ENCODE results near the gene PPP1R3F. TPM values are rescaled to one million over a fixed set of nuclear protein-coding genes. Genes with fewer than 3 reads are reported as not detected.

Gene PPP1R3F
- total and polyA plus RNA-seq, 9 of the 15 experiments (the other 6 are each of a cell fraction or from before 2014, with no cell fraction given): 0.03 to 0.91 (median 0.43) TPM; not detected in 1

DNA sequence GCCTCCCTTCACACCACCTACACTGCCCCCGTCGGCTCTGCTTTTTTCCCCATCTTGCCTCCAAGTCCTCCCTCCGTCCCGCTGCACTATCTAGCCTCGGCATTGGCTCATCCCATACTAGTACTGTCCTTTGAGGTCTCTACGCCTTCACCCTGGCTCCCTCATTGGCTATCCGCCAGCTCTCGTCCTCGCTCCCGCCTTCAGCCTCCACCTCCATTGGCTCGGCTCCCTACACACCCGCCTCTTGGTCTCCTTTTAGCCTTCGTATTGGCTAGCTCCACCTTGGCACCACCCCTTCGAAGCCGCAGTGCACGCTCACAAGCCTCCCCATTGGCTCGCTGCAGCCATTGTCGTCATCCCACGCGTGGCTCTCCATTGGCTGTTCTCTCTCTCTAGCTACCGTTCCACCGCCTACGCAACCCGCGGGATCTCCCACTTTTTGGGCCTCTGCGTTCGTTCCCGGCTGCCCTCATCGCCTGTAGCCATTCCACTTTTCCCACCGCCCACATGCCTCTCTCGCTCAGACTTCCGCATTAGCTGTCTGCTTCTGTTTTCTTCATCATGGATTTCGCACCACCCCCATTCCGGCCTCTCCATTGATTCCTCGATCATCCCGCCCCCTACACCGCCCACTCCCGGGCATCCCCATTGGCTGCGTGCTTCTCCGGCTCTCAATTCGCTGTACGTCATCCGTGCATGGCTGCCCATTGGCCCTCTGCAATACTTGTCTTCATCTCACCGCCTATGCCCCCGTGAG is 405 bp upstream of the PPP1R3F start (continued):
- TF ChIP-seq, protein P1, sequence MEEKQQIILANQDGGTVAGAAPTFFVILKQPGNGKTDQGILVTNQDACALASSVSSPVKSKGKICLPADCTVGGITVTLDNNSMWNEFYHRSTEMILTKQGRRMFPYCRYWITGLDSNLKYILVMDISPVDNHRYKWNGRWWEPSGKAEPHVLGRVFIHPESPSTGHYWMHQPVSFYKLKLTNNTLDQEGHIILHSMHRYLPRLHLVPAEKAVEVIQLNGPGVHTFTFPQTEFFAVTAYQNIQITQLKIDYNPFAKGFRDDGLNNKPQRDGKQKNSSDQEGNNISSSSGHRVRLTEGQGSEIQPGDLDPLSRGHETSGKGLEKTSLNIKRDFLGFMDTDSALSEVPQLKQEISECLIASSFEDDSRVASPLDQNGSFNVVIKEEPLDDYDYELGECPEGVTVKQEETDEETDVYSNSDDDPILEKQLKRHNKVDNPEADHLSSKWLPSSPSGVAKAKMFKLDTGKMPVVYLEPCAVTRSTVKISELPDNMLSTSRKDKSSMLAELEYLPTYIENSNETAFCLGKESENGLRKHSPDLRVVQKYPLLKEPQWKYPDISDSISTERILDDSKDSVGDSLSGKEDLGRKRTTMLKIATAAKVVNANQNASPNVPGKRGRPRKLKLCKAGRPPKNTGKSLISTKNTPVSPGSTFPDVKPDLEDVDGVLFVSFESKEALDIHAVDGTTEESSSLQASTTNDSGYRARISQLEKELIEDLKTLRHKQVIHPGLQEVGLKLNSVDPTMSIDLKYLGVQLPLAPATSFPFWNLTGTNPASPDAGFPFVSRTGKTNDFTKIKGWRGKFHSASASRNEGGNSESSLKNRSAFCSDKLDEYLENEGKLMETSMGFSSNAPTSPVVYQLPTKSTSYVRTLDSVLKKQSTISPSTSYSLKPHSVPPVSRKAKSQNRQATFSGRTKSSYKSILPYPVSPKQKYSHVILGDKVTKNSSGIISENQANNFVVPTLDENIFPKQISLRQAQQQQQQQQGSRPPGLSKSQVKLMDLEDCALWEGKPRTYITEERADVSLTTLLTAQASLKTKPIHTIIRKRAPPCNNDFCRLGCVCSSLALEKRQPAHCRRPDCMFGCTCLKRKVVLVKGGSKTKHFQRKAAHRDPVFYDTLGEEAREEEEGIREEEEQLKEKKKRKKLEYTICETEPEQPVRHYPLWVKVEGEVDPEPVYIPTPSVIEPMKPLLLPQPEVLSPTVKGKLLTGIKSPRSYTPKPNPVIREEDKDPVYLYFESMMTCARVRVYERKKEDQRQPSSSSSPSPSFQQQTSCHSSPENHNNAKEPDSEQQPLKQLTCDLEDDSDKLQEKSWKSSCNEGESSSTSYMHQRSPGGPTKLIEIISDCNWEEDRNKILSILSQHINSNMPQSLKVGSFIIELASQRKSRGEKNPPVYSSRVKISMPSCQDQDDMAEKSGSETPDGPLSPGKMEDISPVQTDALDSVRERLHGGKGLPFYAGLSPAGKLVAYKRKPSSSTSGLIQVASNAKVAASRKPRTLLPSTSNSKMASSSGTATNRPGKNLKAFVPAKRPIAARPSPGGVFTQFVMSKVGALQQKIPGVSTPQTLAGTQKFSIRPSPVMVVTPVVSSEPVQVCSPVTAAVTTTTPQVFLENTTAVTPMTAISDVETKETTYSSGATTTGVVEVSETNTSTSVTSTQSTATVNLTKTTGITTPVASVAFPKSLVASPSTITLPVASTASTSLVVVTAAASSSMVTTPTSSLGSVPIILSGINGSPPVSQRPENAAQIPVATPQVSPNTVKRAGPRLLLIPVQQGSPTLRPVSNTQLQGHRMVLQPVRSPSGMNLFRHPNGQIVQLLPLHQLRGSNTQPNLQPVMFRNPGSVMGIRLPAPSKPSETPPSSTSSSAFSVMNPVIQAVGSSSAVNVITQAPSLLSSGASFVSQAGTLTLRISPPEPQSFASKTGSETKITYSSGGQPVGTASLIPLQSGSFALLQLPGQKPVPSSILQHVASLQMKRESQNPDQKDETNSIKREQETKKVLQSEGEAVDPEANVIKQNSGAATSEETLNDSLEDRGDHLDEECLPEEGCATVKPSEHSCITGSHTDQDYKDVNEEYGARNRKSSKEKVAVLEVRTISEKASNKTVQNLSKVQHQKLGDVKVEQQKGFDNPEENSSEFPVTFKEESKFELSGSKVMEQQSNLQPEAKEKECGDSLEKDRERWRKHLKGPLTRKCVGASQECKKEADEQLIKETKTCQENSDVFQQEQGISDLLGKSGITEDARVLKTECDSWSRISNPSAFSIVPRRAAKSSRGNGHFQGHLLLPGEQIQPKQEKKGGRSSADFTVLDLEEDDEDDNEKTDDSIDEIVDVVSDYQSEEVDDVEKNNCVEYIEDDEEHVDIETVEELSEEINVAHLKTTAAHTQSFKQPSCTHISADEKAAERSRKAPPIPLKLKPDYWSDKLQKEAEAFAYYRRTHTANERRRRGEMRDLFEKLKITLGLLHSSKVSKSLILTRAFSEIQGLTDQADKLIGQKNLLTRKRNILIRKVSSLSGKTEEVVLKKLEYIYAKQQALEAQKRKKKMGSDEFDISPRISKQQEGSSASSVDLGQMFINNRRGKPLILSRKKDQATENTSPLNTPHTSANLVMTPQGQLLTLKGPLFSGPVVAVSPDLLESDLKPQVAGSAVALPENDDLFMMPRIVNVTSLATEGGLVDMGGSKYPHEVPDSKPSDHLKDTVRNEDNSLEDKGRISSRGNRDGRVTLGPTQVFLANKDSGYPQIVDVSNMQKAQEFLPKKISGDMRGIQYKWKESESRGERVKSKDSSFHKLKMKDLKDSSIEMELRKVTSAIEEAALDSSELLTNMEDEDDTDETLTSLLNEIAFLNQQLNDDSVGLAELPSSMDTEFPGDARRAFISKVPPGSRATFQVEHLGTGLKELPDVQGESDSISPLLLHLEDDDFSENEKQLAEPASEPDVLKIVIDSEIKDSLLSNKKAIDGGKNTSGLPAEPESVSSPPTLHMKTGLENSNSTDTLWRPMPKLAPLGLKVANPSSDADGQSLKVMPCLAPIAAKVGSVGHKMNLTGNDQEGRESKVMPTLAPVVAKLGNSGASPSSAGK (IDR thresholded peaks at IDR 0.05): peak; percentile 57
- TF ChIP-seq CHD2 (IDR thresholded peaks at IDR 0.05; ENCODE audit: low read depth, low read length) (peak; percentile 79), CREM (IDR thresholded peaks at IDR 0.05; ENCODE audit: low read depth) (peak; percentile 94), POLR3A (IDR thresholded peaks at IDR 0.05; ENCODE audit: borderline replicate concordance, extremely low read depth, insufficient read depth, insufficient read length) (no peak), ZNF311 (CRISPR knock-in tag; IDR thresholded peaks at IDR 0.05) (no peak), PHF8 (IDR thresholded peaks at IDR 0.05; ENCODE audit: borderline replicate concordance, low read length) (peak; percentile 62; the same call in 1 of the 2 replicates), EP300 (IDR thresholded peaks at IDR 0.05; ENCODE audit: low read length) (no peak), NFRKB (IDR thresholded peaks at IDR 0.05; ENCODE audit: low read depth) (peak; percentile 77; the same call in 1 of the 2 replicates)
- TF ChIP-seq, protein P2, sequence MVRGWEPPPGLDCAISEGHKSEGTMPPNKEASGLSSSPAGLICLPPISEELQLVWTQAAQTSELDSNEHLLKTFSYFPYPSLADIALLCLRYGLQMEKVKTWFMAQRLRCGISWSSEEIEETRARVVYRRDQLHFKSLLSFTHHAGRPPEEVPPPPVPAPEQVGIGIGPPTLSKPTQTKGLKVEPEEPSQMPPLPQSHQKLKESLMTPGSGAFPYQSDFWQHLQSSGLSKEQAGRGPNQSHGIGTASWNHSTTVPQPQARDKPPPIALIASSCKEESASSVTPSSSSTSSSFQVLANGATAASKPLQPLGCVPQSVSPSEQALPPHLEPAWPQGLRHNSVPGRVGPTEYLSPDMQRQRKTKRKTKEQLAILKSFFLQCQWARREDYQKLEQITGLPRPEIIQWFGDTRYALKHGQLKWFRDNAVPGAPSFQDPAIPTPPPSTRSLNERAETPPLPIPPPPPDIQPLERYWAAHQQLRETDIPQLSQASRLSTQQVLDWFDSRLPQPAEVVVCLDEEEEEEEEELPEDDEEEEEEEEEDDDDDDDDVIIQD (CRISPR knock-in tag; IDR thresholded peaks at IDR 0.05): no peak
- TF ChIP-seq, protein P3, sequence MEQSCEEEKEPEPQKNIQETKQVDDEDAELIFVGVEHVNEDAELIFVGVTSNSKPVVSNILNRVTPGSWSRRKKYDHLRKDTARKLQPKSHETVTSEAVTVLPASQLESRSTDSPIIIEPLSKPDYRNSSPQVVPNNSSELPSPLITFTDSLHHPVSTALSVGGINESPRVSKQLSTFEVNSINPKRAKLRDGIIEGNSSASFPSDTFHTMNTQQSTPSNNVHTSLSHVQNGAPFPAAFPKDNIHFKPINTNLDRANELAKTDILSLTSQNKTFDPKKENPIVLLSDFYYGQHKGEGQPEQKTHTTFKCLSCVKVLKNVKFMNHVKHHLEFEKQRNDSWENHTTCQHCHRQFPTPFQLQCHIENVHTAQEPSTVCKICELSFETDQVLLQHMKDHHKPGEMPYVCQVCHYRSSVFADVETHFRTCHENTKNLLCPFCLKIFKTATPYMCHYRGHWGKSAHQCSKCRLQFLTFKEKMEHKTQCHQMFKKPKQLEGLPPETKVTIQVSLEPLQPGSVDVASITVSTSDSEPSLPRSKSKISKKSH (CRISPR knock-in tag; IDR thresholded peaks at IDR 0.05): no peak
- TF ChIP-seq, protein P4, sequence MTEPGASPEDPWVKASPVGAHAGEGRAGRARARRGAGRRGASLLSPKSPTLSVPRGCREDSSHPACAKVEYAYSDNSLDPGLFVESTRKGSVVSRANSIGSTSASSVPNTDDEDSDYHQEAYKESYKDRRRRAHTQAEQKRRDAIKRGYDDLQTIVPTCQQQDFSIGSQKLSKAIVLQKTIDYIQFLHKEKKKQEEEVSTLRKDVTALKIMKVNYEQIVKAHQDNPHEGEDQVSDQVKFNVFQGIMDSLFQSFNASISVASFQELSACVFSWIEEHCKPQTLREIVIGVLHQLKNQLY (CRISPR knock-in tag; conservative IDR thresholded peaks at IDR 0.05): no peak

Measured in K562 (cell line).